HuH-7.5 (cell line): ENCODE data around the gene MLN.

ENCODE experiments used
- DNase-seq: peaks from one replicate; pipeline ENCODE4 v3.0.0; 2011; ENCODE audit warnings: low spot score

The MLN gene

GRCh38 chr6:33803571-33804053, at the start of gene MLN:
Gene MLN, minus strand, starts transcription at chr6:33804003. Its CDS starts 2,840 bp downstream, at chr6:33801163.
- no peak for DNase-seq

- no peak for DNase-seq
These were observed 49.2 kb upstream of the MLN start for GRCh38 chr6:33853026-33853425.

GRCh38 chr6:33851959-33852358, 48.2 kb upstream of the MLN start:
- DNase-seq = peak; percentile 24

GRCh38 chr6:33850869-33851541, 47.2 kb upstream of the MLN start:
- DNase-seq = no peak

- no peak for DNase-seq
These were observed 46.5 kb upstream of the MLN start for GRCh38 chr6:33850296-33850695.

- DNase-seq = no peak
These were observed 45.8 kb upstream of the MLN start for GRCh38 chr6:33849500-33850075.

- DNase-seq = no peak
These were observed 44.7 kb upstream of the MLN start for GRCh38 chr6:33848484-33848883.

- DNase-seq = no peak
These were observed 44.1 kb upstream of the MLN start for GRCh38 chr6:33847867-33848266.

GRCh38 chr6:33847078-33847477, 43.3 kb upstream of the MLN start:
- no peak for DNase-seq

- no peak for DNase-seq
These were observed 42.4 kb upstream of the MLN start for GRCh38 chr6:33846226-33846625.

GRCh38 chr6:33845031-33845745, 41.4 kb upstream of the MLN start:
- DNase-seq = no peak

- no peak for DNase-seq
These were observed 39.6 kb upstream of the MLN start for GRCh38 chr6:33843131-33844121.

GRCh38 chr6:33841868-33842267, 38.1 kb upstream of the MLN start:
- DNase-seq = no peak

- no peak for DNase-seq
These were observed 37.3 kb upstream of the MLN start for GRCh38 chr6:33841070-33841469.

- peak; percentile 20 for DNase-seq
These were observed 36.5 kb upstream of the MLN start for GRCh38 chr6:33840048-33840926.

- DNase-seq = no peak
These were observed 35.7 kb upstream of the MLN start for GRCh38 chr6:33839399-33840047.

GRCh38 chr6:33838983-33839382, 35.2 kb upstream of the MLN start:
- DNase-seq = no peak

- no peak for DNase-seq
These were observed 34.3 kb upstream of the MLN start for GRCh38 chr6:33837971-33838665.

GRCh38 chr6:33836806-33837469, 33.1 kb upstream of the MLN start:
- DNase-seq = no peak
